SK-N-SH (cell line): ENCODE measurements around the gene MYO9B. TPM values are rescaled to one million over a fixed set of nuclear protein-coding genes. Genes with fewer than 3 reads are reported as not detected.

Experiments
- FOSL2 ChIP-seq: IDR thresholded peaks from 2 replicates; pipeline ENCODE4 v1.4.0; 2012; ENCODE audit warnings: low read depth, mild to moderate bottlenecking, moderate library complexity, borderline replicate concordance
- GATA2 ChIP-seq: sonication (generic); formaldehyde crosslinking; IDR thresholded peaks from 2 replicates; pipeline ENCODE4 v1.5.0; 2020; ENCODE audit warnings: mild to moderate bottlenecking, missing genetic modification reagents
- MAX ChIP-seq: IDR thresholded peaks from 2 replicates; pipeline ENCODE4 v1.4.0; 2012; ENCODE audit warnings: low read depth
- MEF2A ChIP-seq: IDR thresholded peaks from 2 replicates; pipeline ENCODE4 v1.4.0; 2012; ENCODE audit warnings: low read depth, borderline replicate concordance
- PBX3 ChIP-seq: IDR thresholded peaks from 2 replicates; pipeline ENCODE4; 2012
- polyA plus RNA-seq, 3 experiments: library from polyadenylated mRNA; depleted of rRNA; stranded (reverse); fragments of >200 nt; gene quantifications; 2 replicates each; pipeline ENCODE4 v1.2.3, GENCODE V29; 2012

MYO9B gene
- polyA plus RNA-seq, 1 of the 3 experiments (the other 2 are of a cell fraction), result 37.6 TPM

GRCh38 chr19:17262557-17262956 is 187.0 kb downstream of the MYO9B start (continued):
- TF ChIP-seq MAX (no peak), GATA2 (CRISPR knock-in tag) (no peak), PBX3 (no peak), MEF2A (no peak), FOSL2 (no peak)
- TF ChIP-seq, all 33 proteins: peak for 0

Other genes starting within 250 kb of the MYO9B start
- 29.7 and 31.2 TPM in 2 replicates for gene SIN3B, start 246.4 kb upstream of the MYO9B start, polyA plus RNA-seq (2012; rRNA removed)
- not detected in 2 replicates for gene F2RL3, start 186.8 kb upstream of the MYO9B start, polyA plus RNA-seq (2012; rRNA removed)
- 1.0 and 1.2 TPM in 2 replicates for gene CPAMD8, start 49.0 kb upstream of the MYO9B start, polyA plus RNA-seq (2012; rRNA removed)
- 7.4 and 9.6 TPM in 2 replicates for gene HAUS8, start 325 bp upstream of the MYO9B start, polyA plus RNA-seq (2012; rRNA removed)
- 63.9 and 81.8 TPM in 2 replicates for gene USE1, start 139.6 kb downstream of the MYO9B start, polyA plus RNA-seq (2012; rRNA removed)
- gene OCEL1, start 150.4 kb downstream of the MYO9B start, polyA plus RNA-seq (2012; rRNA removed), result 9.1 and 9.8 TPM in 2 replicates
- 31.7 and 37.3 TPM in 2 replicates for gene NR2F6, start 170.1 kb downstream of the MYO9B start, polyA plus RNA-seq (2012; rRNA removed)
- gene USHBP1, start 189.0 kb downstream of the MYO9B start, polyA plus RNA-seq (2012; rRNA removed), result 0.03 and 0.05 TPM in 2 replicates
- 192 TPM in 2 replicates for gene BABAM1, start 191.7 kb downstream of the MYO9B start, polyA plus RNA-seq (2012; rRNA removed)
- gene ANKLE1, start 206.1 kb downstream of the MYO9B start, polyA plus RNA-seq (2012; rRNA removed), result 2.2 and 2.6 TPM in 2 replicates
- 10.6 and 11.1 TPM in 2 replicates for gene ABHD8, start 227.6 kb downstream of the MYO9B start, polyA plus RNA-seq (2012; rRNA removed)
- gene MRPL34, start 230.1 kb downstream of the MYO9B start, polyA plus RNA-seq (2012; rRNA removed), result 61.4 and 72.9 TPM in 2 replicates
- gene DDA1, start 233.8 kb downstream of the MYO9B start, polyA plus RNA-seq (2012; rRNA removed), result 112 and 135 TPM in 2 replicates